RPMI7951 (cell line): ENCODE measurements around the gene DNMT3L. TPM values are rescaled to one million over a fixed set of nuclear protein-coding genes. Genes with fewer than 3 reads are reported as not detected.
"Not testable (repeated sequence)": the region's sequence is repeated elsewhere in the genome, so short reads cannot be mapped to it uniquely, and the experiment has no call there.

Experiments used
- DNase-seq: peaks from one replicate; pipeline ENCODE4 v3.0.0-alpha.2; 2012; ENCODE audit warnings: low read depth
- total RNA-seq: library from RNA; depleted of rRNA; stranded (reverse); fragments of >200 nt; shearing (Covaris generic); gene quantifications from 2 replicates; pipeline ENCODE4 v1.2.3, GENCODE V29; 2014; rRNA removed

The DNMT3L gene
- 0.12 and 0.49 TPM in 2 replicates for total RNA-seq

- DNase-seq, result no peak
Measured at GRCh38 chr21:44261675-44262295, at the start of gene DNMT3L. DNMT3L (minus strand) TSS chr21:44261897; CDS start chr21:44261259, 638 bp downstream.

GRCh38 chr21:44310628-44311507, 49.2 kb upstream of the DNMT3L start:
- no peak for DNase-seq

- DNase-seq, result no peak
Measured at GRCh38 chr21:44306936-44307704, 45.4 kb upstream of the DNMT3L start.

- no peak for DNase-seq
Measured at GRCh38 chr21:44305691-44306090, 44.0 kb upstream of the DNMT3L start.

GRCh38 chr21:44304877-44305293, 43.2 kb upstream of the DNMT3L start:
- DNase-seq, result peak; percentile 27

- DNase-seq, result no peak
Measured at GRCh38 chr21:44304011-44304616, 42.4 kb upstream of the DNMT3L start.

- DNase-seq, result no peak
Measured at GRCh38 chr21:44303490-44303981, 41.8 kb upstream of the DNMT3L start.

- DNase-seq, result not testable (repeated sequence)
Measured at GRCh38 chr21:44302573-44303401, 41.1 kb upstream of the DNMT3L start.

GRCh38 chr21:44301961-44302406, 40.3 kb upstream of the DNMT3L start:
- no peak for DNase-seq

- DNase-seq, result no peak
Measured at GRCh38 chr21:44301141-44301540, 39.4 kb upstream of the DNMT3L start.

- DNase-seq, result peak; percentile 68
Measured at GRCh38 chr21:44300262-44300959, 38.7 kb upstream of the DNMT3L start.

GRCh38 chr21:44299458-44300261, 38.0 kb upstream of the DNMT3L start, which contains the start of gene PFKL:
PFKL (plus strand) TSS chr21:44300053; CDS start chr21:44300106, 53 bp downstream.
- DNase-seq, result peak; percentile 84

- peak; percentile 35 for DNase-seq
Measured at GRCh38 chr21:44299085-44299457, 37.4 kb upstream of the DNMT3L start.

GRCh38 chr21:44298301-44298700, 36.6 kb upstream of the DNMT3L start:
- DNase-seq, result no peak

GRCh38 chr21:44297525-44298290, 36.0 kb upstream of the DNMT3L start:
- peak; percentile 79 for DNase-seq

GRCh38 chr21:44296916-44297315, 35.2 kb upstream of the DNMT3L start:
- DNase-seq, result no peak

GRCh38 chr21:44296103-44296519, 34.4 kb upstream of the DNMT3L start:
- DNase-seq, result no peak

GRCh38 chr21:44295646-44296045, 33.9 kb upstream of the DNMT3L start:
- no peak for DNase-seq
